GM19023 (cell line): ENCODE data around the gene DEK.

Experiments
- ATAC-seq: cut with Tn5 transposase; IDR thresholded peaks from one replicate; pipeline ENCODE4 v1.9.1; 2021; ENCODE audit warnings: mild to moderate bottlenecking, moderate library complexity; ENCODE audit not compliant: unreplicated experiment

Gene DEK

DNA sequence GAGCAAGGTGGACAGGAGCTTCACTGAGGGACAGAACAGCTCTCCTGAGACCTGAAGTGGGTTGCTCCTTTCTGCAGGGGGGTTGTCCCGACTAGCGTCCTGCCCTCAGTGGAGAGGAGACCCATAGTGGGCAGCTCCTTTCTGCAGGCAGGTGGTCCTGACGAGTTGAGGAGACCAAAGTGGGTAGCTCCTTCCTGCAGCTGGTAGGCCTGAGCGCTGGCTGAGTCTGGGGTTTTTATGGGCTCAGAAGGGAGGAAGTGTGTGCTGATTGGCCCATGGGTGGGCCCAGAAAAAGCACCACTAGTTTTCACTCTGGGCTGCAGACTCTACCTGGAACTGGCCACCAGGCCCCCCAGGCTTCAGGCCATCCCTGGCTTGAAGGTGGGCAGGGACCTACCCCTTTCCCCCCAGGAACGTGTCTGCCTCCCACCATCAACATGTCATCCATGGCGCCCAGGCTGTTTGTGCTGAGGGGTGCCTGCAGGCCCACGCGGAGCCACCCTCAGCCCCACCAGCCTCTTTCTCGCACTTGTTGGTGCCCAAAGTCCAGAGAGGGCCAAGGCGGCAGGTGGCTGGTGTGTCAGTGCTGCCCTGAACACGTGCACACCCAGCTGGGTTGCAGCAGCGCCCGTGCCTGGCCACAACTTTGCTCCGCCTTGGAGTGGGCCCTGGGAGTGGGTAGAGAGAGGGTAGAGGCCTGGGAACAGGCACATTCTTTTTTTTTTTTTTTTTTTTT, 1.6 kb upstream of the DEK start:
- ATAC-seq, result no peak

DNA sequence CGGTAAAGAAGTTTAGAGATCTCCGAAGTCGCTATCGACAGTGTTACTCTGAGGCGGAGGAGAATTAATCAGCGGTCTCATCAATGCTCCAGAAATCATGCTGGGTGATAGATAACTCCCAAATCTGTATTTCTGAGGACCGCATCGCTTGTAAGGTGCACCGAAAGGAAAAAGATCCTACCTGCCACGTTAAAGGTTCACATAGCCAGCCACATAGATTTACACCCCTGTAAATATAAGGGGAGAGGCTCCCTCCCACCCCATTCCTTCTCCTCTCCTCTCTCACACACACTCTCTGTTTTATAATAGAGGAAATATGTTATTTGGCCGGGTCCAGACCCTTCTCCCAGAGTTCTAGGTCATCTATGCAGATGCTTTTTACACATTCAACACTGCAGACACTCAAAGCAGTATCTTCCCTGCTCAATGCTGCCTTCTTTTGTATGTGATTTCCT, 620 bp upstream of the DEK start:
- peak; percentile 0 for ATAC-seq

DNA sequence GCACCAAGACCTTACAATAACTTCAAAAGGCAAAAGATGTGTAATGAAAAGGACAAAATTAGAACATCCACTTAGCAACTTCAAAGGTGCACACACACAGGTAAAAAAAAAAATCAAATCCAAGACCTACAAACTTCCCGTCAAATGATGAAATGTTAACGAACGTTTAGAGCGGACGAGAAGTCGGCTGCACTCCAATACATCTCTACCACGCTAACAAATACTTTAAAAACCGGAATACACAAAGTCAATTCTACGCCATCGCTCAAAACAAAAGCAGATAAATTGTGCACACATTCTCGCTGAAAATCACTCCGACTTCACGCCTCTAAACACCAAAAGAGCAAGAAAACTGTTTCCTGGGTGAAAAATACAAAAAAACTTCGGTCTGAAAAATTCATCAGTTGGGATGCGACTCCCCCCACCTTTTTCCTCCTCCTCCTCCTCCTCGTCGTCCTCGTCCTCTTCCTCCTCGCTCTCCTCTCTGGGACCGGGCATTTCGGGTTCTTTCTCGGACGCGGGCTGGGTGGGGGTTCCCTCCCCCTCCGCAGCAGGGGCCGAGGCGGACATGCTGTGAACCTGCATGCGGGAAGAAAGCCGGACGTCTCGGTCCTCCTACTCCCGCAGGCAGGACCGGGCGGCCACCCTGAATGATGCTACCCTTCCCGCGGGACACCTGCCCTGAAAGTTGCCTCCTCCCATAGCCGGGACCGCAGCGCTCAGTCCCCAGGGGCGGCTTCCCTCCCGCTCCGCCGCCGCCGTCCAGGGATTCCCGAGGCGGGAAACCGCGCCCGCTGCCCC, 712 bp downstream of the DEK start:
- peak; percentile 6 for ATAC-seq

DNA sequence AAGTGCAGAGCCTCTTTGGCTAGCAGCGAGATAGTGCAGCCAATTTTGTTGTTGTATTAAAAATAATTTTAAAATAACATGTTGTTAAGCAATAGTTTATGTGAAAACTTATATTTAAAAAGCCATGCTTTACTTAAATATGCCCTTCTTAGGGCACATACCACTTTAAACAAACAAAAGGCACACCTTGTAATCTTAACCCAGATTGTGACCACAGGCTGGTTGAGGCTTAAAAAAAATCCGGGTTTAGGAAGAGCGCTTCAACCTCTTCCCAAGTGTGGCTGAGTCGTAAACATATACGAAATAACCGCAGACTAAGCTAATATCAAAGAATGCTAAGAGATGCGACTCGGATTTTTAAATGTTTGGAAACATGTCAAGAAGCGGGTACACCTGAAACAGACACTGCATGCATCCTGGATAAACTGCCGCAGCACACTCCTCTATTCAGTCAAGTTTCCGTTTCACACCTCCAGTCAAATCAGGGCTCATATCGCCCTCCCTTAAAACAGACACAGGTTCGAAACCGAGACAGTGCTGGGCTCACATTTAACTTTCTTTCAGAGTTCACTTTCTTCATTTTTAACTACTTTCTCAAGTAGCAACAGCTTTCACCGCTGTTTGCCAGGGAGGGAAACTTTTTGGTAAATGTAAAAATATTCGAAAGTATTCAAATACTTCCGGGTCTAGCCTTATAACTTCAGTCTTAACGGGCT, 1.5 kb downstream of the DEK start:
- peak; percentile 49 for ATAC-seq

DNA sequence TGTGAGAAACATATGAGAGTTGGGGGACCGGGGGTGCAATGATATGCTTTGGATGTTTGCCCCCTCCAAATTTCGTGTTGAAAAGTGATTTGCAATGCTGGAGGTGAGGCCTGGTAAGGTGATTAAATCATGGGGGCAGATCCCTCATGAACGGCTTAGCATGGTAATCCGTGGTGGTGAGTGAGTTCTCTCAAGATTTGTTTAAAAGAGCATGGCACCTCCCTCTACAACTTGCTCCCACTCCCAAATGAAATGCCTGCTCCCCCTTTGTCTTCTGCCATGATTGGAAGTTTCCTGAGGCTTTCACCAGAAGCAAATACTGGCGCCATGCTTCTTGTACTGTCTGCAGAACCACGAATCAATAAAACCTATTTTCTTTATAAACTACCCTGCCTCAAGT, 2.5 kb downstream of the DEK start:
- no peak for ATAC-seq

DNA sequence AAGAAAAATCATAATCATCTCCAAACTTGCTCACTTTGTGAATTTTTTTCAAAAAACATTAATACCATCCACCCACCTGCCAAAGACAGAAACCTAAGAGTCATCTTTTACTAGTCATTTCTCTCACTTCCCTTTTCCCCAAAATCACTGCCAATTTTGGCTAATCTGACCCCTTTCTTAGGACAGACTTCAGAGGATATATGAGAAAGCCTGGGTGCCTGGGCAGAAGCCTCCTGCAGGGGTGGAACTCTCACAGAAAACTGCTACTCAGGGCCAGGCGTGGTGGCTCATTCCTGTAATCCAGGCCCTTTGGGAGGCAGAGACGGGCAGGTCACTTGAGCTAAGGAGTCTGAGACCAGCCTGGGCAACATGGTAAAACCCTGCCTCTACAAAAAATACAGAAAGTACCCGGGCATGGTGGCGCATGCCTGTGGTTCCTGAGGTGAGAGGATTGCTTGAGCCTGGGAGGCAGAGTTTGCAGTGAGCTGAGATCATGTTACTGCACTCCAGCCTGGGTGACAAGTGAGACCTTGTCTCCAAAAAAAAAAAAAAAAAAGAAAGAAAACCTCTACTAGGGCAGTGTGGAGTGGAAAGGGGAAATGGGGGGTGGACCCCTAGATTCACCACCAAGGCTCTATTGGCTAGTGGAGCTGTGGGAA, 3.8 kb downstream of the DEK start:
- peak; percentile 31 for ATAC-seq

DNA sequence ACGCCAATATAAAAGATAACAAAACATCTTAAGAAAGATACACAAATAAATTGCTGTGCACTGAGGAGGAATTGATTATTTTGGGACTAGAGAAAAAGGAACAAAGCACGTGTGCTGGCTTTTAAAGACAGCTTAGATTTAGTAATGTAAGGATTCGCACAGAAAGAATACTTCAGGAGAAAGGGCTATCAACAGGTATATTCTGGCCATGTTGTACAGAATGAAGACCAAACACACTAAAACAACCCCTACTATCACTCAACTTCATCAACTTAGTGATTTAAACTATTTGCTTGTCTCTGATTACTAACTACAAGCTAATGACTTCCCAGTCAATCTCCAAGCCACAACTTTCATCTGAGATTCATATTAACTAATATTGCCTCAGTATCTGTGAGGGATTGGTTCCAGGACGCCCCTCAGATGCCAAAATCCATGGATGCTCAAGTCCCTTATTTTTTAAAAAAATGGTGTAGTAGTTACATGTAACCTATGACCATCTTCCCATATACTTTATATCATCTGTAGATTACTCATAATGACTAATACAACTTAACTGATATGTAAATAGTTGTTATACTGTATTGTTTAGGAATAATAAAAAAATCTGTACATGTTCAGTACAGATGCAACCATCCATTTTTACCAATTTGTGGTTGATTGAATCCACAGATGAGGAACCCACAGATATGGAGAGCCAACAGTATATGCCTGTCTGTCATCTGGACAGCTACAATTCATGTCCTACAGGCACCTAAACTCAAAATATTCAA, 4.5 kb downstream of the DEK start:
- ATAC-seq, result no peak

DNA sequence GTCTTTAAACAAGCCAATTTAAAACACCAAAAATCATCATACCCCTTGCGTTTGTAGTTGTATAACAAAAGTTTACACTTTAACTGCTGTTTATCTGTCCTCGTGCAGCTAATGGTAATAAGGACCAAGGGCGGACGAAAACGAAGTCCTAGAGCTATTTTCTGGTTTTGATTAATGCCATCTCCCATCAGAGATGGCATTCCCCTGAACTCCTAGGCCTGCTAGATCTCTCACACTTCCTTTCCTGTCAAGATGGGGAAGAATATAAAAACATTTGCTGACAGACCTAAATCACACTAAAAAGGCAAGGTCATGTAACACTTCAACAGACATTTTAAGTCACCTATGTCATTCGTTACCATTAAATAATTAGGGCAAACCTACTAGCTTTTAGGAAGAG, 9.5 kb downstream of the DEK start:
- no peak for ATAC-seq

DNA sequence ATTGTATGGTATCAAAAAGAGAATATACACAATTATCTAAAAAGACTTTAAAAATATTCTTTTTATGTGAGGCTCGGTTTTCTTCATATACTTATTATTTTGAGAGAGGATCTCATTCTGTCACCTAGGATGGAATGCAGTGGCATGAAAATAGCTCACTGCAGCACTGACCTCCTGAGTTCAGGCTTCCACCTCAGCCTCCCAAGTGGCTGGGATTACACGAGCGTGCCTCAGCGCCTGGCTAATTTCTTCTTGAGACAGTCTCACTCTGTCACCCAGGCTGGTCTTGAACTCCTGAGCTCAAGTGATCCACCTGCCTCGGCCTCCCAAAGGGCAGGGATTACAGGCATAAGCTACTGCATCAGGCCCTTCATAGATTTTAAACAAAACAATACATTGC, 10.7 kb downstream of the DEK start:
- no peak for ATAC-seq

DNA sequence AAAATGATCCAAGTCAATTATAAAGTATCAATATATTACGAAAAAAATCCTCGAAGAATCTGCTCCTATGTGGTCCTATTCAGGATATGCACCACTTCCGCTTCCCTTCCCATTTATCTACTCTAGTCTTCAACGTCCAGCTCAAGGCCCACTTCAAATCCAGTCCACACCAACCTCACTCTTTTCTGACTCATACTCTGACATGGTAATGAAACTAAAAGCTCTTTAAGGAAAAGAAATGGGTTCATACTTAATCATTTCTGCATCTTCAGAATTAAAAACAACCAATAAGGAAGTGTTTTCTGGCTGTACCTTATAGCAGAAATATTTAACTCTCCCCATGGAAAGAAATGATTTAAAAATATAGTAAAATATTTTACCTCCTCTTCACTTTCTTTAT, 15.1 kb downstream of the DEK start:
- no peak for ATAC-seq

DNA sequence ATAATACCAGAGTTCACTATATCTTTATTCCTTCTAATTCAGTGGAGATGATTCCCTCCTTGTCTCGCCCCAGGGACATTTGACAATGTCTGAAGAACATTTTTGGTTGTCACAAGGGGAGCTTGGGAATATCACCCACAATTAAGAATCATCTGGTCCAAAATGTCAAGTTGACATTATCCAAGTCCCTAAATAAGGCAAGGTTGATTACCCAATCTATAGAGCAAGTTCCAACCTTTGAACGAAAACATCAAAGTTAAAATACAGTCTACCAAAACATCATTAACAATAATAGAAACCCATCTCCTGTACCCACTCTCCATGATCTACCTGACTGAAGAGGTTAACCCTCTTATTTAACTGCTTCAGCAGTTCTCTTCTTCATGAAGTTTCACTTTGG, 15.6 kb downstream of the DEK start:
- no peak for ATAC-seq

DNA sequence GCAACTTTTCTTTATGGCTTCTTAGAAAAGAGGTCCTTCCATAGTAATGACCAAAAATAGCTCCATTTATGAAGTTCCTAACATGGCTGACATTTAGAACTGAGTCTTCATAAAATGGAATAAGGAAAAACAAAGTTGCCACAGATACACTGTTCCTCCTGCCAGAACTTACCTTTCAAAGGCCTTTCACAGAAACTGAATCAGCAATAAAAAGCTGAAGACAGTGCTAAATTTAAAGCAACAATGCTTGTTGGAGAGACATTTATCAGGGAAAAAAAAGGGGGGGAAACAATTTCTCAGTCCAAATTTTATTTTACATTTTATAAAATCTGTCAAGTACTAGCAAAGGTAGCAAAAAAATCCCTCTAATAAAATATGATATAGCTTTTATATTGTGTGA, 17.3 kb downstream of the DEK start:
- ATAC-seq, result no peak

DNA sequence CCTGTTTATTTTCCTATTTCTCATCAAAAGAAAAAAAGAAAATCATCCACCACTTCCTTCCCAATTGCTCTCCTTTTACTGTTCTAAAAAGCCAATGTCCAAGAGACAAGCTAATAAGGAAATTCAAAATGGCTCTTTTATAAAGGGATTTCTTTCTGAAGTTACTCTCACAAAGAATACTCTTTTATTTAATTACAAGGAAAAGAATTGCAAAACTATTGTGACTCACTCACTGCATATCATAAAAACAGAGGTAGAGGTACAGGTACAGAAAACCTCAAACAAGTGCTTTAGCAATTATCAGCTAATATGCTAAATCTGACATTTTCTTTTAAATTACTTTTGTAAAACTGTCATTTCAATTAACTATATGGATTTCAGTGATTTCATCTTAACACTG, 18.1 kb downstream of the DEK start:
- ATAC-seq, result no peak

DNA sequence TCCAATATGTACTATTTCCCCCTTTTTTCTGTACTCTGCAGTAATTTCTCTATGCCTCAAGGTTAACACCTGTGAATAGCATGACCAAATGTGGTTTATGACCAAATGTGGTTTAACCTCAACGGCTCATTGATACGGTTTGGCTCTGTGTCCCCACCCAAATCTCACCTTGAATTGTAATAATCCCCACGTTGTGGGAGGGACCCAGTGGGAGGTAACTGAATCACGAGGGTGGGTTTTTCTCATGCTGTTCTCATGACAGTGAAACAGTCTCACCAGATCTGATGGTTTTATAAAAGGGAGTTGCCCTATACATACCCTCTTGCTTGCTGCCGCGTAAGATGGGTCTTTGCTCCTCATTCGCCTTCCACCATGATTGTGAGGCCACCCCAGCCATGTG, 18.7 kb downstream of the DEK start:
- ATAC-seq, result no peak

DNA sequence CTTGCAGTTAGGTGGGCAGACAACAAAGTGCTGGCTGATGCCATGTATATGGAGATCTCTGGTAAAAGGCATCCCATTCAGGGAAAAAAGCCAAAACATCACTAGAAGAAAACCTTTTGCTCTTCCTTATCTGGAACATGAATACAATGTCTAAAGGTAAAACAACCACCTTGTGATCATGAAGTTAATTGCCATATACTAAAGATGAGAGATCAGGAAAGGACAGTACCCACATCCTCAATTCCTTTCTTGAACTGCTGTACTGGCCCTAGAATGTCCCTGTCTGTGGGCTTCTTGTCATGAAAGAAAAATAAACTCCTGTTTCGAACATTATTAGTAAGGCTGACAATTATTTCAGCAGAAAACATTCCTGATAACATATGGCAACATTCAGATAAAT, 19.3 kb downstream of the DEK start:
- ATAC-seq, result no peak

DNA sequence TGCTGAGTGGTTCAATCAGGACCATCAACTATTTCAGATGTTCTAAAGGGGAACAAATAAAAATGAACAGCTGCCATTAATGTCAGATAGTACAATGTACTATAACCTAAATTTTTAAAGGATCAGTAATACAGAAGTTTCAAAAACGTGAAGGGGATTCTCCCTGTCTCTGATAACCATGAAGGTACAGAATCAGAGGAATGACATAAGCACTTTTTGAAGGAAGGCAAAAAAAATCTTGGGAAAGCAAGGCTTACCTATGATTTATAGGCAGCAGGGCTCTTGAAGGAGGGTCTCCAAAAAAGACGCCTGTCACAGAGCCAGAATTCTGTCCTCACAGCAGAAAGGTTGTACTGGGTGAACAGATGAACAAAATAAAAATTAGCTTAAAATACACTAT, 20.1 kb downstream of the DEK start:
- no peak for ATAC-seq

DNA sequence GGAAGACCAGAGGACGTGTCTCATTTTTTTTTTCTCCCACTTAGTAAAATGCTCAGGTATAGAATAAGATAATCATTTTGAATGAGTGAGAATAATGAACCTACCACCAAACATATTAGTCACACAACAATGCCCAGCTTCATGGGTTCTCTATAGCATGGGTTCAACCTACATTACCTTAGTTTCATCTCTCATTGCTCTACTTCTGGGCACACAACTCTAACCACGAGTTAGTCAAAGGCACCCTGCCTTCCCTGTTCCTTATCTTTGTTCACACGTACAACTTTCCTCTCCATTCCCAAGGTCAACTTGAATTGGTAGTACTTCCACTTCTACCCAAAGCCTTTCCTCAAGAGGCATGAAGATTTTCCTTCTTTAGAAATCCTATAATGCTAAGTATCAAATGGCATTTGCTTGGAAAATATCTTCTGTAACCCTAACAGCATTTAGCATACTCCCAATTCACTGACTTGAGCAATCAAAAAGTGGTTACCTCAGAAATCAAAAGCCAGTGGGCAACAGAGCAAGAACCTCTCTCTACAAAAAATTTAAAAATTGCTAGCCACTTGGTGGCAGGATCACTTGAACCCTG, 20.9 kb downstream of the DEK start:
- no peak for ATAC-seq

DNA sequence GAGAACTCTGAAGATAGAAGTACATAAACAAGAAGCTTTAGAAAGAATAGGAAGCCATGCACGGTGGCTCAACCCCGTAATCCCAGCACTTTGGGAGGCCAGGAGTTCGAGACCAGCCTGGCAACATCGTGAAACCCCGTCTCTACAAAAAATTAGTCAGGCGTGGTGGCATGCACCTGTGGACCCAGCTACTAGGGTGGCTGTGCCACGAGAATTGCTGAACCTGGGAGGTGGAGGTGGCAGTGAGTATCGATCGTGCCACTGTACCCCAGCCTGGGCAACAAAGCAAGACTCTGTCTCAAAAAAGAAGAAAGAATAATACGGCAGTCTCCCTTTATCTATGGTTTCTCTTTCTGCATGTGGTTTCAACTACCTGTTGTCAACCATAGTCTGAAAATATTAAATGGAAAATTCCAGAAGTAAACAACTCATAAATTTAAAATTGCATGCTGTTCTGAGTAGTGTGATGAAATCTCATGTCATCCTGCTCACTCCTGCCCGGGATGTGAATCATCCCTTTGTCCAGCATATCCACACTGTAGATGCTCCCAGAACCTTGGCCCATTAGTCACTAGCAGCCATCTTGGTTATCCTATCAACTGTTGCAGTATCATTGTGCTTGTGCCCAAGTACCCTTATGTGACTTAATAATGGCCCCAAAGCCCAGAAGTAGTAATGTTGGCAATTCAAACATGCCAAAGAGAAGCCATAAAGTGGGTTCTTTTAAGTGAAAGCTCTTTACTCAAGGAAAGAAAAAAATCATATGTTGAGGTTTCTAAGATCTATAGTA, 22.1 kb downstream of the DEK start:
- ATAC-seq, result no peak
